ENCODE measurements around the gene RNF115.

The RNF115 gene

GRCh38 chr1:145692785-145693443 lies 131.0 kb downstream of the RNF115 start:
- DNase-seq = no peak

GRCh38 chr1:145690587-145691558 lies 133.0 kb downstream of the RNF115 start:
- peak; percentile 10 for DNase-seq

- no peak for DNase-seq
These were observed 134.0 kb downstream of the RNF115 start for GRCh38 chr1:145689922-145690321.

GRCh38 chr1:145688924-145689323 lies 135.0 kb downstream of the RNF115 start:
- DNase-seq = no peak

Measured in GDM1 (cell line).